ENCODE data around the gene RACGAP1.
A peak's percentile ranks its signal among the peaks of the same experiment; 100 is the strongest.
"Not testable (repeated sequence)": the region's sequence is repeated elsewhere in the genome, so short reads cannot be mapped to it uniquely, and the experiment has no call there.

RACGAP1 gene

GRCh38 chr12:49998453-49998852 lies 26.8 kb downstream of the RACGAP1 start:
- Histone ChIP-seq H3K9me3 (no peaks in the 10 kb centered on the region), H3K4me3 (no peak overlapping the region), H3K36me3 (peaks cover 0 to 45% (median 22%) of the 10 kb centered on the region in 3 donors), H3K27ac (no peak overlapping the region), H3K4me1 (no peaks in the 10 kb centered on the region), H3K27me3 (no peaks in the 10 kb centered on the region)
- intact Hi-C loops (cut with DNase I; ENCODE audit: low total_unique reads) = no loop called here
- TF ChIP-seq CTCF (IDR thresholded peaks at IDR 0.05) = no peak
- DNase-seq = no peak

DNA sequence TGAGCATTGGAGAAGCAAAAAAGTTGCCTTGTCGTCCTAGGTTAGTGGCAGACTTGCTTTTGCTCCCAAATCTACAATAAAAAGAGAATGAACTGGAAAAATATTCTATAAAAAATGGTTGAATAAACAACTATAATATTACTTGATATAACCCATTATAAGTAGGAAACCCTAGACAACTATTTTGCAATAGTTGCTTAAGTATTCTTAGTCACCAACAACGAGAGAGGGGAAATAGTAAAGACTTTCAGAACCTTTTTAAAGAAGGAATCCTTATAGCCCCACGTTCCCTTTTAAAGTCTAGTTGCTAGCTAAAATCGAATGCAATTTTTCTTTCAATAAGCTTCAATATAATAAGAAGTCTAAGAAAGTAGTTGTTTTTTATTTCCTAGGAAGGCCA lies 35.0 kb downstream of the RACGAP1 start:
- intact Hi-C loops (cut with DNase I; ENCODE audit: low total_unique reads) = no loop called here
- H3K27me3 ChIP-seq = no peaks in the 10 kb centered on the region
- H3K36me3 ChIP-seq = peaks cover 0 to 32% (median 8%) of the 10 kb centered on the region in 3 donors
- no peaks in the 10 kb centered on the region for H3K9me3 ChIP-seq
- TF ChIP-seq CTCF (IDR thresholded peaks at IDR 0.05) = no peak
- H3K4me1 ChIP-seq = no peaks in the 10 kb centered on the region
- H3K27ac ChIP-seq = no peak overlapping the region
- DNase-seq = no peak
- H3K4me3 ChIP-seq = no peak overlapping the region

- H3K4me3 ChIP-seq; intact Hi-C loops (cut with DNase I; ENCODE audit: low total_unique reads); H3K9me3 ChIP-seq; H3K4me1 ChIP-seq; H3K27ac ChIP-seq; DNase-seq; H3K27me3 ChIP-seq: not testable (repeated sequence)
- peaks cover 0 to 27% (median 8%) of the 10 kb centered on the region in 3 donors for H3K36me3 ChIP-seq
These were observed 35.9 kb downstream of the RACGAP1 start for GRCh38 chr12:49989400-49989799.

DNA sequence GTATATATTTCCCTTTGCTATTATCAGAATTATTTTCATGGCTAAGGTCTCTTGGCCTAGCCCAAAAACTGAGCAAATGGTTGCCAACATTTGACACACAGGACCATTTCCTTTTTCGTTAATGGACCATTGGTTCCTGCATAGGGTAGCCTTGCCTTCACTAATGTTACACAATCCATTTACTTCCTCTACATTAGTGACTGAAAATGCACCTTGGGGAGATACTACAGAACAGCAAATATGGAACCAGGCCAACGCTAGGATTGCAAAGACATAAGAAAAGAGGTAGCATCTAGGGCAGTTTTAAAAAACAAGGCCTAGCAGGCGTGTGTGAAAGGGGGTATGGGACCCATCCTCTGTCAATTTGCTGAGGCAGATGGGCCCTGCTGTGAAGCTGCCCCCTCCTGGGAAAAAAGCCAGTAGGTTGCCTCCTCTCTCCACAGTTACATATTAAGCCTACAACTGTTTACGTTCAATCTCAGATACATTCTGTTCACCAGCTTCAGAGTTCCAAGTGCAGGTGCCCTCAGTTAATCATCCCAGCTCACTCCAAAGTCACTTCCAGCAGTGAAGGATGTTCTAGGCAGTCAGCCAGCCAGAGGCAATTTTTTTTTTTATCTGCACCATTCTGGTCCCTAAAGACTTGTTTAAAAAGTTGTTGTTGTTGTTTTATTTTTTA lies 37.5 kb downstream of the RACGAP1 start:
- no peak for TF ChIP-seq CTCF (IDR thresholded peaks at IDR 0.05)
- intact Hi-C loops (cut with DNase I; ENCODE audit: low total_unique reads) = no loop called here
- Histone ChIP-seq H3K4me3 (no peak overlapping the region), H3K36me3 (peaks cover 0 to 11% (median 0%) of the 10 kb centered on the region in 3 donors), H3K9me3 (no peaks in the 10 kb centered on the region), H3K27ac (no peak overlapping the region), H3K4me1 (peaks cover 0 to 7% (median 3%) of the 10 kb centered on the region in 4 donors), H3K27me3 (no peaks in the 10 kb centered on the region)
- DNase-seq = peak in 1 of 2 donors; percentile 24

- H3K9me3 ChIP-seq; H3K27me3 ChIP-seq; intact Hi-C loops (cut with DNase I; ENCODE audit: low total_unique reads); H3K27ac ChIP-seq; DNase-seq; H3K4me1 ChIP-seq; H3K36me3 ChIP-seq; H3K4me3 ChIP-seq: not testable (repeated sequence)
These were observed 38.8 kb downstream of the RACGAP1 start for GRCh38 chr12:49986476-49986875.

- intact Hi-C loops (cut with DNase I; ENCODE audit: low total_unique reads) = no loop called here
- peaks cover 0 to 7% (median 3%) of the 10 kb centered on the region in 4 donors for H3K4me1 ChIP-seq
These were observed 39.3 kb downstream of the RACGAP1 start for GRCh38 chr12:49985981-49986380.

More at GRCh38 chr12:49985981-49986380, 39.3 kb downstream of the RACGAP1 start:
- Histone ChIP-seq H3K27me3 (no peaks in the 10 kb centered on the region), H3K4me3 (no peak overlapping the region), H3K36me3 (no peaks in the 10 kb centered on the region), H3K9me3 (no peaks in the 10 kb centered on the region), H3K27ac (no peak overlapping the region)
- no peak for TF ChIP-seq CTCF (IDR thresholded peaks at IDR 0.05)
- no peak for DNase-seq

Measured in tibial artery (tissue), 4 donors.